ENCODE results near the gene GATA3. TPM values are rescaled to one million over a fixed set of nuclear protein-coding genes. Genes with fewer than 3 reads are reported as not detected.

Gene GATA3
- total RNA-seq, 1 donor from 2014 or later: 0.53 TPM

DNA sequence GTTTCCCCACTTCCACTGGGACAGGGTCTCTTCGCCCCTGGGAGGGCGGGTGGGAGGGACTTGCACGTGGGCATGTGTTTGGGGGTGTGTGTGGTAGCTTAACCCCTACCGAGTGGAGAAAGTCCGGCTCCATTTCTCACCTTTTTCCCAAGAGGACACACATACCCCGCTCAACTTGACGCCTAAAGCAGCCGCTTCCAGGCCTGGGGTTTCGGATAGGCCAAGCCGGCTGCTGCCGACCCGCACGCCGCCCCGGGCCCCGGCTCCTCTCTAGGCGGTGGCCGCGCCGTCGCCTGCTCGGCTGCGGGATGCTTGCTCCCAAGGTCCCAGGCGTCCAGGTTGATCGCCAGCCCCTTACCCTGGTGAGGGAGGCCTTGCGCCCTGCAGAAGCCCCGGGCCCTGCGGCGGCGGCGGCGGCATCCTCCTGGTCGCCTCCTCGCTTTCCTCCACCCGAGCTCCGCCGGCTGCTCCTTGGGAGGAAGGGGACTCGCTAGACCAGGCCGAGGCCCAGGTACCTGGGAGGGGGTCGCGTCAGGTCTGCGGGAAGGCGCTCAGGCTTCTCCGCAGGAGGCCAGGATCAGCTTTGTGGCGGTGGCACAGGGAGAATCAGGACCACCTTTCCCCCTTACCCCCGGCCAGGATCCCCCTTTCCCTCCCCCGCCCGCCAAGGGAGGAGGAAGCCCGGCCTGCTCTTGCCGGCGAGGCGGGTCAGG lies 3.2 kb upstream of the GATA3 start:
- DNase-seq (ENCODE audit: low read depth, low spot score): no peak

DNA sequence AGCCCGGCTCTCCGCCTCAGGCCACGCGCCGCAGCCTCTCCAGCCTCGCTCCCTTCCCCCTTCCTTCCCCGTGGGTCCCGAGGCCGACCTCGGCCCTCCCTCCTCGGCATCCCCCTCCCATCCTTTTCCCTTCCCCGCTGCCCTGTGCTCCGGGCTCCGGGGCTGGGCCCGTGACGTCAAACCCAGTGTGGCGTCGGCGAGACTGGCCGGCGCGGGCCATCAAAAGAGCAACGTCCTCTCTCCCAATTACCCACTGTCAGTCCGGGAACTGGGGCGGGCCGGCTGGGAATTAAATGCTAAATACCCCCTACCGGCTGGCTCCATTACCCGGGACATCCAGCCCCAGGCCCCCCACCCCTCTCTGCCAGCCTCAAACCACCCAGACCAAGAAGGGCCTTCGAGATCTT lies 2.6 kb upstream of the GATA3 start:
- DNase-seq (ENCODE audit: low read depth, low spot score): no peak

DNA sequence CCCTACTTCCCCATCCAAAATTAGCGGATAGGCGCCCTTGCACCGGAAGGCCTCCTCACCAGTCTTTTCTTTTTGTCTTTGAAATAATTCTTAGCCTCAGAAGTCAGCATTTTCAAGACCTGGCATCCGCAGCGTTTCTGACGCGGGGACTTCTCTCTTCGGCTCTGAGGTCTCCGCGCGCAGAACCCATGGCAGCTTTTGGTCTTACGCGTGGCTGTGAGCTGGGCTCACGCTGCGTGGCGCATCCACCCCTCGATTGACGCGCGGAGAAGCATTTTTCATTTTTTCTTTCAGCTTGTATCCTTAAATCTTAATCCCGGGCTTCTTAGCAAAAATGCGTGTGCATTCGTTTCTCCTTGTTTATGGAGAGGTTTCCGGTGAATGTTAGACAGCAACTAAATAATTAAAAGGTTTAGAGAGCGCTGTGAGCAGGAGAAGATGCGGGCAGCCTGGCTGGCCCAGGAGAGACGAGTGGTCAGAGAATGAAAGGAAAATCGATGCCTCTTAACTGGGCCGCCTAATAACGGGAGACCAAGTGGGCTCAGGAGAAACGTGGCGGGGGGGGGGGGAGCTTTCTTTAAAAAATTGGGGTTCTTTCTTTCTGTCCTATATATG lies 2.0 kb upstream of the GATA3 start:
- no peak for DNase-seq (ENCODE audit: low read depth, low spot score)

DNA sequence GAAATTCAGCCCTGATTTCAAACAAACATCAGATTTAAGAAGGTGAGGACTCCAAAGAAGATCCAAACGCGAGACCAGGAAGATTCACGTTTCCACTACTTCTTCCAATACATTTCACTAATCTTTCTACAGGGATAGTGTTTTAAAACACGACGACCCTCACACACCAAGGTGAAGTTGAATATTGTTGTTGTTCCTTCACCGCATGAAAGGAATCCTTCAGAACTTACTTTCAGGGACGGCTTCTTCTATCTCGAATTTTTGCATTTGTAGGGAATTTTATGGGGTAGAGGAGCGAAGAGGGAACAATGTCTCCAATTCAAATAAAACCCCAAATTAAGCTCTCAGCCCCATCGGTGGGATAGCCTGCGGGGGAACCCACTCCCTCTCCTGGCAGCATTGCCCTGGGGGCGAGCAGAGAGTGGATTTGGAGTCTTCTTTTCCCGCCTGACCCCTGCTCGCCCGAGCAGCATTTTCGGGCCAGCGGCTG lies 1.5 kb upstream of the GATA3 start:
- DNase-seq (ENCODE audit: low read depth, low spot score): no peak

- DNase-seq (ENCODE audit: low read depth, low spot score): peak; percentile 62
Measured at GRCh38 chr10:8053446-8054243, 843 bp upstream of the GATA3 start.

- DNase-seq (ENCODE audit: low read depth, low spot score): no peak
Measured at GRCh38 chr10:8054244-8054493, 319 bp upstream of the GATA3 start.

DNA sequence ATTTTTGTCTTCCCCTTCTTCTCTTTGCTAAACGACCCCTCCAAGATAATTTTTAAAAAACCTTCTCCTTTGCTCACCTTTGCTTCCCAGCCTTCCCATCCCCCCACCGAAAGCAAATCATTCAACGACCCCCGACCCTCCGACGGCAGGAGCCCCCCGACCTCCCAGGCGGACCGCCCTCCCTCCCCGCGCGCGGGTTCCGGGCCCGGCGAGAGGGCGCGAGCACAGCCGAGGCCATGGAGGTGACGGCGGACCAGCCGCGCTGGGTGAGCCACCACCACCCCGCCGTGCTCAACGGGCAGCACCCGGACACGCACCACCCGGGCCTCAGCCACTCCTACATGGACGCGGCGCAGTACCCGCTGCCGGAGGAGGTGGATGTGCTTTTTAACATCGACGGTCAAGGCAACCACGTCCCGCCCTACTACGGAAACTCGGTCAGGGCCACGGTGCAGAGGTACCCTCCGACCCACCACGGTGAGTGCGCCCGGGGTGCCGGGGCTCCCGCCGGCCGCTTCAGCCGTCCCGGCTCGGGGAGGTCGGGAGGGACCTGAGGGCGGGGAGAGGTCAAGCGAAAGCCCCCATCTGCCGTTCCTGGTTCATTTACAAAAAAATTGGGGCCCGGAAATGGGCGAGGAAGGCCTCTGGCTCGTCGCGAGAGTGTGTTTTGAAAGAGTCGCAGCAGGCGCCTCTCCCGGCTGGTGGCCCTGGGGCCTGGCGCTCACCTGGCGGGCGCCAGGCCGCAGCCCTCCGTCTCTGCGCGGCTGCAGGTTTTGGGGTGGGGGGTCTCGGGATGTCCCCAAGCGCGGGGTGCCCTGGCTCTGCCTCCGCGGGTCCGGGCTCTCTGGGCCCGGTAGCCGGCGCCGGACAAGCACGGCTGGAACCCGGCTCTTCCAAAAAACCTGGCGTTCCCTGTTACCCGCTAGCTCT lies 1.2 kb downstream of the GATA3 start:
- DNase-seq (ENCODE audit: low read depth, low spot score): no peak

DNA sequence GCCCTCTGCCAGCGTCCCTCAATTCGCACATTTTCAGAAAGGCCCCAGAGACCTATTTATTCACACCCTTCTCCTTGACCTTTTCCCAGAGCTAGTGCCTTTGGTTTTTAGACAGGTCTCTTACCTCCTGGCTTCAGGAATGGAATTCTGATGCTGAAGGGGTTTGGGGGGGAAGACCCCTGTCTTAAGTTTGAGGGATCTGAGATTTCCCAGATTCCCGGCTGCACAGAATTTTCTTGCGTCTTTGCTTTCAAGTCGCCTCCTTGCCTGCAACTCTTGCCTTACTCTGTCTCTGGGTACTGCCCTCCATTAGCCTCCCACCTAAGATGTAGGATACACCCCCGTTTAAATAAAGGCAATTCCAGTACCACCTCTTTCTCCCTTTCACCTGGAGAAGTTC lies 1.9 kb downstream of the GATA3 start:
- DNase-seq (ENCODE audit: low read depth, low spot score): no peak

- DNase-seq (ENCODE audit: low read depth, low spot score): no peak
Measured at GRCh38 chr10:8056871-8057331, 2.4 kb downstream of the GATA3 start.

GRCh38 chr10:8057636-8058273 lies 3.3 kb downstream of the GATA3 start:
- DNase-seq (ENCODE audit: low read depth, low spot score): no peak

- DNase-seq (ENCODE audit: low read depth, low spot score): no peak
Measured at GRCh38 chr10:8058274-8059111, 4.0 kb downstream of the GATA3 start.

GRCh38 chr10:8059191-8059936 lies 4.9 kb downstream of the GATA3 start:
- DNase-seq (ENCODE audit: low read depth, low spot score): no peak

DNA sequence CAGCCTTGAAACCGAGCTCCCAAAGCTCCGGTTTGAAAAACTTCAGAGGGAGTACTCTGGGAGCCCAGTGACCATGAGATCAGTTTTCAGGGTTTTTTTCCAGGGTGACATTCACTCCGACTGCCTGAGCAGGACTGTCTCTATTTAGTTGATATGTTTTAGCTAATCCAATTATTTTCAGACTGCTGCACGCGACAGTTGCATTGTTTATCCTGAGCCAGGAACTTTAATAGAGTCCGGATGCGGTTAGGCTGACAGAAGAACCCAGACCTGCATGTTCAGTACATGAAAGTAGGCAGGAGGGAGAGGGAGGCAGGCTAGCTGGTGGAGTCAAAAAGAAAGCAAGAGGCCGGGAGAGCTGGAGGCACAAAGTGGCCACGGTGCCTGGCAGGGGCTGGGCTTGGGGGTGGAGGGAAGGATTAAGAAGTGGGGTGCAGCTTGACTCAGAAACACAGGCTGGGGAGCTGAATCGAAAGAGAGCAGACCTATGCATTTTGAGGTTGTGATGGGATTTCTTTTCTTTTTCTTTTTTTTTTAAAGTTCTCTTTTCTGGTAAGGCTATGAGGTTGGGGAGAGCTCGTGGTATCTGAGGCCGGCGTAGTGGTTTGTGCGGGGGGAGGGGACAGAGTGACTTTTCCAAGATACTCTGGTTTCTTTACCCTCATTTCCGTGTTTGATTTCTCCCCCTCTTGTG lies 5.7 kb downstream of the GATA3 start:
- DNase-seq (ENCODE audit: low read depth, low spot score): no peak

- DNase-seq (ENCODE audit: low read depth, low spot score): no peak
Measured at GRCh38 chr10:8060704-8061121, 6.2 kb downstream of the GATA3 start.

DNA sequence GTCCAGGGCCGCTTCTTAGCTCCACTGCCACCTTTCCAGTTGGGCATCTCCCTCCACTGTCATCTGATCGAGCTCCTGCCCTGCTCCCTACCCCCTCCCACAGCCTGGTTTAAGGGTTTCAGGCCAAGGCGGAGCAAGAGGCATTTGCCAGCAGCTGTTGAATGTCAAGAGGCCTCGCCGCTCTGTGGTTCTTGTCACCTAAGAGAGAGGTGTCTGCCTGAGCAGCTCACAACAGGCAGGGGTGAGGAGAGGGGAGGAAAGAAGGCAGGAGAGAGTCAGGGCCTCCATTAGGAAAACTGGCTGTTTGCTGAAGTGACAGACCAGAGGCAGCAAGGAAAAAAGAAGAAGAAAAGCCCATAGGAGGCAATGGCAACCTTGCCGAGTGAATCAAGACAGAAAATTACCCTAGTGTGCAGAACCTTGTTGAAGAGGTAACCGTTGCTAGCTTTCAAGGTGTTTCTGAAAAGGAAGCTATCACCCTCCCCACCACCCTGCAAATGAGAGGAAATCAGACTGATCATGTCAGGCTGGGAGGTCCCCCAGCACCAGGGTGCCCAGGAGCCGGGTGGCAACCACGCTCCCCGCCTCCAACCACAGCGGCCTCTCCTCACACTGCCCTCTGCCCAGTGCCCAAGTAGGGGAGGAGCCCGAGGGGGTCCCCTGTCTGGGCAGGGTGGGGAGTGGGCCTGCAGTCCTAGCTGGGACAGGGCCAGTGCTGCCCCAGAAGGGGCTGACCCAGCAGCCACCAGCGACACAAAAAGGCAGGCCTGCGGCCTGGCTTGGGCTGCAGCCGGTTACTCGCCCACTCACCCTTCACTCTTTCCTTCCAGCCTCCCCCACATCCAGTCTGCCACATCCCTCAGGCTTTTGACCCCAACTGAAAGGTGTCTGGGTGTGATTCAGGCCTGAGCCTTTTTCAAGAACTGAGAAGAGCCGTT lies 7.1 kb downstream of the GATA3 start:
- DNase-seq (ENCODE audit: low read depth, low spot score): no peak

GRCh38 chr10:8063128-8063908 lies 8.8 kb downstream of the GATA3 start:
- no peak for DNase-seq (ENCODE audit: low read depth, low spot score)

- no peak for DNase-seq (ENCODE audit: low read depth, low spot score)
Measured at GRCh38 chr10:8063935-8064334, 9.4 kb downstream of the GATA3 start.

Measured in pulmonary artery endothelial cell (primary cell).